ENCODE measurements around the gene EZH1.

DNA sequence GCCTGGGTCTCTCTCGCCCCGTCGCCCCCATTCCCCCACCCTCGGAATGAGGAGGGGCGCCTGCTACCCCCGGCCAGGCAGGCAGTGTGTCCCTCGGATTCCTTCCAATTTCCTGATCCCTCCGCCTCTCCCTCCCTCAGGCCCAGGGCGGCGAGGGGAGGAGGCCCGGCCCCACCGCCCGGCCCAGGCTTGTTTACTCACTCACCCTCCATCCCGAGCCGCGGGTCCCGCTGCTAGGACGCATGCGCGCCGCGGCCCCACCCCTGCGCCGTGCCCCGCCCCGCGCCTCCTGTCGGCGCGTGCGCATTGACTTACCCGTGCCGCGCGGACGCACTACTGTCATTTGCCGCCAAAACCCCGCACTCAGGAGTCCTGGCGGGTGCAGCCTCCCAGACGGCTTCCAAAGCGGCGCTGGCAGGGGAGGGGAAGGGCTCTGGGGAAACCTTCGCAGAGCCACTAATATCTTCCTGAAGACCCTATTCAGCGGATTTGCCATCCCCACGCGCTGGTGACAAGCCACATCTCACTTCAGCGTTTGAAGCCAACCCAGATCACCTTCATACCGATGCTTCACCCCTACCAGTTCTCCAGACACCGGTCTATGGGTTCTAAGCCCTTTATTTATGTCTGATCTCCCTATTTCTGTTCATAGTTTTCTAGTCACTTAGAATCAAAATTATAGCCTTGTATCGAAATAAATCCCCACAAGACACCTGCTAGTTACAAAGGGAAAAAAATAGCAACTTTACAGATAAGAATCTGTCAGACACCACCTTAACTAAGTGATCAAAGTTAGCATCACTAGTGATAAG lies at the start of gene EZH1:
- TF ChIP-seq POLR2A (IDR thresholded peaks at IDR 0.05; ENCODE audit: low read length) (peak; percentile 55), GATA1 (IDR thresholded peaks at IDR 0.05; ENCODE audit: low read depth, low read length) (no peak)

All from erythroblast (primary cell).